ENCODE measurements around the gene ATL2.

ATL2 gene

DNA sequence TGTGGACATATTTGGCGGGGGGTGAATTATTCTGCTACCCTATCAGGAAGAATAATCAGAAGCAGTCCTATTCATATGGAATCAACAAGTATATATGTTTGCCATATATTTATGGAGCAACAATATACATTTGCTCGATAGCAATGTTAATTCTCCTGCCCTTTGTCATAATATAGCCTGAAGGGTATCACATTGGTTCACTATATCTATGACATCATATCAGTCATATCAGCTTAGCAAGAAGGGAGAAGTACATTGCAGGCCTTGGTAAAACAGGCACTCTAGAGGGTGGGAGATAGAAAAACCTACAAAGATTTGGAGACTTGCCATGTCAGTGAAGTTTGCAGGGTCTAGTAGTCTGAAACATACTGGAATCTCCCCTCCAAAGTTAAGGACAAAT lies 128.4 kb downstream of the ATL2 start:
- DNase-seq (ENCODE audit: low spot score): no peak

DNA sequence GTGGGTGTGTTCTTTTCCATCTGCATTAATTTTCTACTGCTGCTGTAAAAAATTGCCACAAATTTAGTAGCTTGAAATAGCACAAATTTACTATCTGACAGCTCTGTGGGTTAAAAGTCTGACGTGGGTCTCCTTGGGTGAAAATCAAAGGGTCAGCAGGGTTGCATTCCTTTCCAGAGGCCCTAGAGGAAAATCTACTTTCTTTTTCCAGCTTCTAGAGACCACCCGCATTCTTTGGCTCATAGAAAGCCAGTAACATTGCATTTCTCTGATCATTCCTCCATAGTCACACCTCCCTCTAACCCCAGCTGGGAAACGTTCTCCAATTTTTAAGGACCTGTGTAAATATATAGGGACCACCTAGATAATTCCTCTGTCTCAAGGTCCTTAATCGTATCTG lies 128.8 kb downstream of the ATL2 start:
- DNase-seq (ENCODE audit: low spot score): no peak

DNA sequence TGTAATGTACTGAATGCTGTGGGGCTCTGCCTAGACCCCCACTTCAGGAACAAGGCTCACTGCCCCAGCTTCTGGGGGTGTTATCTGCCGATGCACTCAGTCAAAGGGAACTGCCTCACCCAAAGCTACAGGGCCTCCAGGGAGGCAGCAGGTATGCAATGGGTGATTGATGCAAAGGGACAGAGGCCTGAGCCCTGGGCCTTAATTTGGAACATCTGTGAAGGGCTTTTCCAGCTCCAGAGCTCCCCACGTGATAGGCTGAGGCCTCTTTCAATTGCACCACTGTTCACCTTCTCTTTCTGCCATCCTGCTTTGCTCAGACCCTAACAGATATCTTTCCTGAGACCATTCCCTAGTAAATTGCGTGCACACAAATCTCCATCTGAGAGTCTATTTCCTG lies 131.0 kb downstream of the ATL2 start:
- no peak for DNase-seq (ENCODE audit: low spot score)

DNA sequence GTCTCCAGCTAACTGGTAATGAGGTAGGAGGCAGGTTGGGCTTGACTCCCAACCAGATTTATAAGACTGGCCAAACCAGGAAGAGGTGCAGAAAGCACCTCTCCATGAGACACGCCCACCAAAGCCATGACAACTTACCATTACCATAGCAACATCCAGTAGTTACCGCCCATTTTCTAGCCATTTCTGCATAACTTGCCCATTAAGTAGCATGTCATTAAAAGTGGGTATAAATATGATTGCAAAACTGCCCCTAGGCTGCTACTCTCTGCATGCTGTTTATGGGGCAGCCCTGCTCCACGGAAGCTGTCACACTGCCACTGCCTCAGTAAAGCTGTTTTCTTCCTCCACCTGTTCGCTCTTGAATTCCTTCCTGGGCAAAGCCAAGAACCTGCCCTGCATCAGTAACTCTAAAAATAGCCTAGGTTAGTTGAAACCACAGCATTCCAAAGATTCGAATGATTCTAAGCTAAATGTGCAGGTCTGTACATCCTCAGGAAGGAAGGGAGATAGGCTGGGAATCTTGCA lies 131.9 kb downstream of the ATL2 start:
- DNase-seq (ENCODE audit: low spot score): peak; percentile 67

DNA sequence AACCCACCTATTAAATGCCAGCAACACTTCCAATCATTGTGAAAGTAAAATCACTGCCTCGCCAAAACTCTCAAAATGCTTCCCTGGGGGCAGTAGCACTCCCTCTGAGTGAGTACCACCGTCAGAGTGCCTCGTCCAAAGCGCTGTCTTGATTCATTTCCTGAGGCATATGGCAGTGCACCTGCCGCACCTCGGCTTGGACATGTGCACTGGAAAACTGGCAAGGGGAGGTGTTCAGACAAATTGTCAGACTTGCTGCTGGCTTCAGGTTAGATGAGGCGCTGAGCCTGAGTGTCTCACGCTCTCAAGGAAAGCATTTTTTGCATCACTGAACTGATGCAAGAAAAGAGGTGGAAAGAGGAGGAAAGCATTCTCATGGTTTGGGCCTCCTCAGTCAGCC lies 132.8 kb downstream of the ATL2 start:
- no peak for DNase-seq (ENCODE audit: low spot score)

Data from kidney tubule cell (primary cell).